Measurements from ENCODE around the gene ATAT1.

ATAT1 gene

GRCh38 chr6:30685157-30686008 is 58.7 kb downstream of the ATAT1 start:
- Histone ChIP-seq H3K9ac (ENCODE audit: low read length in 2 of 2) (peak overlapping the region; percentile 94 to 97), H3K27me3 (ENCODE audit: control insufficient read depth in 1 of 2, insufficient read depth in 2 of 2, low read length in 2 of 2) (no peaks in the 10 kb centered on the region), H3K36me3 (ENCODE audit: control insufficient read depth in 2 of 2, insufficient read depth in 2 of 2, low read length in 2 of 2) (peaks cover 0 to 2% of the 10 kb centered on the region in 2 donors), H3K4me3 (ENCODE audit: low read length in 2 of 2) (peak overlapping the region; percentile 94 to 96), H3K9me3 (ENCODE audit: control insufficient read depth in 2 of 2, low read length in 2 of 2) (no peaks in the 10 kb centered on the region), H3K27ac (ENCODE audit: low read length) (peak overlapping the region; percentile 98), H3K4me1 (ENCODE audit: control insufficient read depth, insufficient read depth, low read length) (peaks cover 81% of the 10 kb centered on the region)

- Histone ChIP-seq H3K27ac (ENCODE audit: low read length) (peak within 1 kb of the TSS; percentile 98), H3K4me3 (ENCODE audit: low read length in 2 of 2) (peak within 1 kb of the TSS; percentile 94 to 96), H3K27me3 (ENCODE audit: control insufficient read depth in 1 of 2, insufficient read depth in 2 of 2, low read length in 2 of 2) (no peaks in the 10 kb centered on the region), H3K9ac (ENCODE audit: low read length in 2 of 2) (peak within 1 kb of the TSS; percentile 94 to 97), H3K4me1 (ENCODE audit: control insufficient read depth, insufficient read depth, low read length) (peaks cover 73% of the 10 kb centered on the region), H3K9me3 (ENCODE audit: control insufficient read depth in 2 of 2, low read length in 2 of 2) (no peaks in the 10 kb centered on the region), H3K36me3 (ENCODE audit: control insufficient read depth in 2 of 2, insufficient read depth in 2 of 2, low read length in 2 of 2) (no peaks in the 10 kb centered on the region)
Observed at GRCh38 chr6:30686009-30686907, 59.6 kb downstream of the ATAT1 start, which contains the start of gene PPP1R18. Gene PPP1R18, minus strand, starts transcription at chr6:30686645. Its CDS starts 627 bp downstream, at chr6:30686018.

GRCh38 chr6:30686908-30687658 is 60.4 kb downstream of the ATAT1 start:
- Histone ChIP-seq H3K4me3 (ENCODE audit: low read length in 2 of 2) (peak overlapping the region; percentile 94 to 96), H3K27ac (ENCODE audit: low read length) (peak overlapping the region; percentile 98), H3K27me3 (ENCODE audit: control insufficient read depth in 1 of 2, insufficient read depth in 2 of 2, low read length in 2 of 2) (no peaks in the 10 kb centered on the region), H3K9me3 (ENCODE audit: control insufficient read depth in 2 of 2, low read length in 2 of 2) (no peaks in the 10 kb centered on the region), H3K36me3 (ENCODE audit: control insufficient read depth in 2 of 2, insufficient read depth in 2 of 2, low read length in 2 of 2) (no peaks in the 10 kb centered on the region), H3K4me1 (ENCODE audit: control insufficient read depth, insufficient read depth, low read length) (peaks cover 68% of the 10 kb centered on the region), H3K9ac (ENCODE audit: low read length in 2 of 2) (peak overlapping the region; percentile 89 to 97)

GRCh38 chr6:30687659-30688431 is 61.2 kb downstream of the ATAT1 start:
- H3K9me3 ChIP-seq (ENCODE audit: control insufficient read depth in 2 of 2, low read length in 2 of 2): no peaks in the 10 kb centered on the region
- peaks cover 61% of the 10 kb centered on the region for H3K4me1 ChIP-seq (ENCODE audit: control insufficient read depth, insufficient read depth, low read length)
- no peaks in the 10 kb centered on the region for H3K36me3 ChIP-seq (ENCODE audit: control insufficient read depth in 2 of 2, insufficient read depth in 2 of 2, low read length in 2 of 2)
- peak overlapping the region; percentile 89 to 97 for H3K9ac ChIP-seq (ENCODE audit: low read length in 2 of 2)
- no peaks in the 10 kb centered on the region for H3K27me3 ChIP-seq (ENCODE audit: control insufficient read depth in 1 of 2, insufficient read depth in 2 of 2, low read length in 2 of 2)
- H3K4me3 ChIP-seq (ENCODE audit: low read length in 2 of 2): peak overlapping the region; percentile 94 to 96
- H3K27ac ChIP-seq (ENCODE audit: low read length): peak overlapping the region; percentile 98

GRCh38 chr6:30688569-30688968 is 61.9 kb downstream of the ATAT1 start:
- Histone ChIP-seq H3K27me3 (ENCODE audit: control insufficient read depth in 1 of 2, insufficient read depth in 2 of 2, low read length in 2 of 2) (no peaks in the 10 kb centered on the region), H3K27ac (ENCODE audit: low read length) (peak overlapping the region; percentile 98), H3K9me3 (ENCODE audit: control insufficient read depth in 2 of 2, low read length in 2 of 2) (no peaks in the 10 kb centered on the region), H3K9ac (ENCODE audit: low read length in 2 of 2) (peak overlapping the region; percentile 89 to 97), H3K36me3 (ENCODE audit: control insufficient read depth in 2 of 2, insufficient read depth in 2 of 2, low read length in 2 of 2) (no peaks in the 10 kb centered on the region), H3K4me3 (ENCODE audit: low read length in 2 of 2) (peak overlapping the region in 1 of 2 donors; percentile 96), H3K4me1 (ENCODE audit: control insufficient read depth, insufficient read depth, low read length) (peaks cover 54% of the 10 kb centered on the region)

GRCh38 chr6:30689022-30689865 is 62.6 kb downstream of the ATAT1 start:
- Histone ChIP-seq H3K9me3 (ENCODE audit: control insufficient read depth in 2 of 2, low read length in 2 of 2) (no peaks in the 10 kb centered on the region), H3K27me3 (ENCODE audit: control insufficient read depth in 1 of 2, insufficient read depth in 2 of 2, low read length in 2 of 2) (no peaks in the 10 kb centered on the region), H3K27ac (ENCODE audit: low read length) (peak overlapping the region; percentile 98), H3K36me3 (ENCODE audit: control insufficient read depth in 2 of 2, insufficient read depth in 2 of 2, low read length in 2 of 2) (no peaks in the 10 kb centered on the region), H3K4me3 (ENCODE audit: low read length in 2 of 2) (peak overlapping the region; percentile 74 to 94), H3K4me1 (ENCODE audit: control insufficient read depth, insufficient read depth, low read length) (peaks cover 49% of the 10 kb centered on the region), H3K9ac (ENCODE audit: low read length in 2 of 2) (peak overlapping the region in 1 of 2 donors; percentile 39)

- Histone ChIP-seq H3K27me3 (ENCODE audit: control insufficient read depth in 1 of 2, insufficient read depth in 2 of 2, low read length in 2 of 2) (no peaks in the 10 kb centered on the region), H3K36me3 (ENCODE audit: control insufficient read depth in 2 of 2, insufficient read depth in 2 of 2, low read length in 2 of 2) (no peaks in the 10 kb centered on the region), H3K27ac (ENCODE audit: low read length) (peak overlapping the region; percentile 98), H3K4me3 (ENCODE audit: low read length in 2 of 2) (peak overlapping the region; percentile 74 to 94), H3K4me1 (ENCODE audit: control insufficient read depth, insufficient read depth, low read length) (peaks cover 43% of the 10 kb centered on the region), H3K9ac (ENCODE audit: low read length in 2 of 2) (peak overlapping the region; percentile 39 to 47), H3K9me3 (ENCODE audit: control insufficient read depth in 2 of 2, low read length in 2 of 2) (no peaks in the 10 kb centered on the region)
Observed at GRCh38 chr6:30689985-30690384, 63.3 kb downstream of the ATAT1 start.

GRCh38 chr6:30690403-30691207 is 63.9 kb downstream of the ATAT1 start, which contains the start of gene NRM:
Gene NRM, minus strand, starts transcription at chr6:30690984. Its CDS starts 10 bp downstream, at chr6:30690974.
- no peaks in the 10 kb centered on the region for H3K27me3 ChIP-seq (ENCODE audit: control insufficient read depth in 1 of 2, insufficient read depth in 2 of 2, low read length in 2 of 2)
- peaks cover 37% of the 10 kb centered on the region for H3K4me1 ChIP-seq (ENCODE audit: control insufficient read depth, insufficient read depth, low read length)
- no peaks in the 10 kb centered on the region for H3K36me3 ChIP-seq (ENCODE audit: control insufficient read depth in 2 of 2, insufficient read depth in 2 of 2, low read length in 2 of 2)
- peak within 1 kb of the TSS; percentile 74 to 94 for H3K4me3 ChIP-seq (ENCODE audit: low read length in 2 of 2)
- H3K27ac ChIP-seq (ENCODE audit: low read length): peak within 1 kb of the TSS; percentile 98
- H3K9me3 ChIP-seq (ENCODE audit: control insufficient read depth in 2 of 2, low read length in 2 of 2): no peaks in the 10 kb centered on the region
- peak within 1 kb of the TSS; percentile 39 to 65 for H3K9ac ChIP-seq (ENCODE audit: low read length in 2 of 2)
